ENCODE results near the gene PTPN14. TPM values are rescaled to one million over a fixed set of nuclear protein-coding genes. Genes with fewer than 3 reads are reported as not detected.
"Not testable (repeated sequence)": the region's sequence is repeated elsewhere in the genome, so short reads cannot be mapped to it uniquely, and the experiment has no call there.

Gene PTPN14
- 10 to 100 TPM; 36.3 to 37.6 (median 36.4) TPM for polyA plus RNA-seq (ENCODE audit: insufficient read length in 3 of 3)

DNA sequence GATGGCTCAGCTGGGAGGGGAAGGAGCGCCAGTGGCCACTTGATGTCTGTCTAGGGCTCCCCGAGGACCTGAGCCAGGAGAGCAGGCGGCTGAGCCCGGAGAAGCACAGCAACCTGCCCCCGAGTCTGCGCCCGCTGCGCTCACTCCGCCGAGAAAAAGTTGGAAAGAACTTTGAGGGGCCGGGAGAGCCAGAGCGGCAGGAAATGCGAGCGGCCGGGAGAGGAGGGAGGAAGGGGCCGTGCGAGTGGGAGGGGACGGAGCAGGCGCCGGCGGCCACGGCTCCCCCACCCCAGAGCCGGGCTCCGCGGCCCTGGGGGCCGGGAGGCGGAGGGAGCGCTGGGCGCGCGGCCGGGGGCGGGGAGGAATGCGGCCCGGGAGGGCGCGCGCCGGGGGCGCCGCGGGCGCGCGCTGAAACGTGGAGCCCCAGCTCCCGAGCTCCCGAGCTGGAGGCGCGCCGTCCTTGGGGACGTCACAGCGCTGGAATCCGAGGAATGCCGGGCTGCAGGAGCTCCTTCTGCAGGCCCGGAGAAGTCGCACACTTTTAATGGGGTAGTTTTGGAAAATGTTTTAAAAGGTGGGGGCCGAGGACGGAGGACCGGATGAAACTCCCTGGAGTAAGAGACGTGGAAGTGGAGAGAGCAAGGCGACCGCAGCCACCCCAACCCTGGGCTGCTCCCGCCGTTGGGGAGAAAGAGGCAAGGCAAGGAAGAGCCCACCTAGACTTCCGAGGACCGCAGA is at the start of gene PTPN14:
Gene PTPN14 (minus strand): TSS at position 167 of the 738 bp plus-strand sequence. CDS start 86,799 bp downstream, outside the sequence.
- DNase-seq (ENCODE audit: low read depth in 3 of 3, low spot score in 2 of 3): peak; percentile 87 to 96 (median 93)

- no peak for DNase-seq (ENCODE audit: low read depth in 3 of 3, low spot score in 2 of 3)
These were observed 41.8 kb upstream of the PTPN14 start for GRCh38 chr1:214593158-214593557.

GRCh38 chr1:214591918-214592317 is 40.5 kb upstream of the PTPN14 start:
- not testable (repeated sequence) for DNase-seq (ENCODE audit: low read depth in 3 of 3, low spot score in 2 of 3)

- DNase-seq (ENCODE audit: low read depth in 3 of 3, low spot score in 2 of 3): no peak
These were observed 39.3 kb upstream of the PTPN14 start for GRCh38 chr1:214590696-214591095.

DNA sequence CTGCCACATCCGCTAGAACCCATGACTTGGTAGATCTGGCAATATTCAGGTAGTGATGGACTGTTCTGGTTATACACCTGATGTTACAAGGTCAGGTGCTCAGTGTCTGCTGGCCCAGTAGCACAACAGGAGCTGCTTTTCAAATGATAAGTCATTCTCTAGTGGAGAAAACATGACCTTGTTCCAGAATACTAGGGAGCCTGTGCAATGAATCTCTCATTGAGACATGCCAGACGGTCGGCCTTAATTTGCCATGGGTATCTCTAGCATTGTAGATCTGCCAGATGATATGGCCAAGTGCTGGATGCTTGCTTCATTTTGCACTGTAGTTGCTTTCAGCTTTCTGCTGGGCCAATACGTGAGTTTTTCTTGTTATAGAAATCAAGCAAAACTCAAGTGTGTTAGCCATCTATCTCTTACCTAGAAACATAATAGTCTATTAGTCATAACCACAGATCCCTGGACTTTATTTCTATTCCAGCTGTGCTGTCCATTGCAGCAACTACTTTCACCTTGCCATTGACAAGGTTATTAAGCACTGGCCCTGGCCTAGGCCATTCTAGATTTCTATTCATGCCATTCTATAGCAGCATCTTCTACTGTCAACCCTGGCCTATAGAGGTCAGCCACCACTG is 37.7 kb upstream of the PTPN14 start:
- DNase-seq (ENCODE audit: low read depth in 3 of 3, low spot score in 2 of 3): no peak

GRCh38 chr1:214587165-214587564 is 35.8 kb upstream of the PTPN14 start:
- no peak for DNase-seq (ENCODE audit: low read depth in 3 of 3, low spot score in 2 of 3)

DNA sequence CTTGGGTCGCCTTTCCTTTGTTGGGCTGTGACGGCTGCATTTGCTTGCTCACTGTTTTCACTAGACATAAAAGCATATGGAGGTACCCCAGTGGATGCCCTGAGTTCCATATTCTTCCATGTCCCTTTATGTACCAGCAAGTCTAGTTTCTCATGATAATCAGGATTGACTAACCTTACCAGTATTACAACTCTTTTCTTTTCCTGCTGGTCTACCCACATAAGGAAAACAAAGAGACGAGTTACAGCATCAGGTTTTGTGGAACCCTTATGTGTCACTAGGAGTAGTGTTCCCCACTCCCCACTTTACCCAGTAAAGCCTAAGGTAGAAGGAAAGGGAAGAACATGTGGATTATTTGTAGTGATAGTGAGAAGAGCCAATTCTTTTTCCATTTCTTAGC is 35.2 kb upstream of the PTPN14 start:
- DNase-seq (ENCODE audit: low read depth in 3 of 3, low spot score in 2 of 3): no peak

DNA sequence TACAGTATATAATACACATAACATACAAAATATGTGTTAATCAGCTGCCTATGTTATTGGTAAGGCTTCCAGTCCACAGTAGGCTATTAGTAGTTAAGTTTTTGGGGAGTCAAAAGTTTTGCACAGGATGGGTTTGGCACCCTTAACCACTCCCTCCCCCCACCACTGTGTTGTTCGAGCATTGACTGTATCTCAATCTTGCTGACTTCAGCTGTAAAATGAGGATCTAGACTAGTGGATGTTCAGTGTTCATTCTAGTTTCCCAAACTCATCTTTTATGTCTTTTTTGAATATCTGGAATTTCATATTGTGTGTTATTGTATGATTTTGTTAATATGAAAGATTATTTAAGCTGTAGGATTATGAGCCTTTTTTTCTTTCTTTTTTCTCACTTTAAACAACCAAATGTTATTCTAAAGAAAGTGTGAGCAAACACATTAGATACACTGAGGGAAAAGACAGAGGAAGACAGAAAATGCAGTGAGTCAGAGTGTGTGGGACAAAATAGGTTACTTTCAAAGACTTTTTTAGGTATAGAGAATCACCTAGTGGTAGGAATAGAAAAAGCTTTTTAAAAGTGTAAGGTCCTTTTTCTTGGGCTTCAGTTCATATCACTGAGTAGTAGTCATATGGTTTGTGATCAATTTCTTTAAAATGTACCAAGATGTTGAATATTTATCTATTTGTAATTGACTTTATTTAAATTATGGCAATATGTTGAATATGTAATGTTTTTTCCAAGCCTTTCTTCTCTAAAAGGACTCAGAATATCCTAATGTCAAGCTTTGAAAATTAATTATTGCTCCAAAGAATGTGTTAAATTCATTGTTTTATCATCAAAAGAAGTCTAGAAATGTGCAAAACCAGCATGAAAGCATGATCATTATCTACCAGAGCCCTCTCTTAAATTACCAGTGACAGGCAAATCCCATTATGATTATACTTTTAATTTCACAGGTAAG is 33.7 kb upstream of the PTPN14 start:
- DNase-seq (ENCODE audit: low read depth in 3 of 3, low spot score in 2 of 3): peak in 1 of 3 donors; percentile 33

GRCh38 chr1:214583824-214584554 is 32.6 kb upstream of the PTPN14 start:
- DNase-seq (ENCODE audit: low read depth in 3 of 3, low spot score in 2 of 3): no peak

DNA sequence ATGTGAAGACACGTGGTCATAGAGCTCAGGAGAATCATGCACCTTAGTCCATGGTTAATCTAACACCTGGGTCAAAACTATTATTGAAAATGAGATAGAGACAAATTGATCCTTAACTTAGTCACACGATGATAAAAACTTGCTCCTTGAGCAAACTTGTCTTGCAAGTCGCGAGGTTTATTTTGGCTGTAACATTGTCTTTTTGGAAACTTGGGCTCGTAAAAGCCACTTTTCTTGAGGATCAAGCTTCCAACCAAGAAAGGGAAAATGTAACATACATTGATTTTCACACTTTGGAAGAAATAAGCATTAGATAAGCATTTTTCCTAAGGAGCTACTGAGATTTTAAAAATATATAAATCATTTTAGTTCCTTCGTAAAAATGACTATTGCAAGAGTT is 31.7 kb upstream of the PTPN14 start:
- no peak for DNase-seq (ENCODE audit: low read depth in 3 of 3, low spot score in 2 of 3)

DNA sequence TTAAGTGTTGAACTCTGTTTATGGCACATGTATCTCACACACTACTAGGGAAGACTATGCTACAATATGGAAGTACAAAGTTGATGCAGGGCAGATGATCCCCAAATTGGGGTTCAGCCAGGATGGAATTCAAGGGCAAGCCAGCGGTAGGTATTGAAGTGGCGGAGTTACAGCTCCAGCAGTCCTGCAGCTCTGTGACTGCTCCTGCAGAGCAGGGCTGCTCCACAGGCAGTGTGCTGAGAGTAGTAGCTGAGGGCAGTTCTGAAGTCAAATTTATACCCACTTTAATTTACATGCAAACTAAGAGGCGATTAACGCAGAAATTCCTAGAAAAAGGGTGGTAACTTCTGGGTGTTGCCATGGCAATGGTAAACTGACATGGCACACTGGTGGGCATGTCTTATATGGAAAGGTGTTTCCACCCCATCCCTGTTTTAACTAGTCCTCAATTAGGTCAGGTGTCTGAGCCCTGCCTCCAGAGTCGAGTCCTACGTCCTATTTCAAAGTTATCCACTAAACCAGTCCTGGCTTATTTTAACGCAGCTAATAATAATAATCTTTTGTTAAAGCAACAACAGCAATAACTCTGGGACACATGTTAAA is 31.0 kb upstream of the PTPN14 start:
- DNase-seq (ENCODE audit: low read depth in 3 of 3, low spot score in 2 of 3): no peak

- DNase-seq (ENCODE audit: low read depth in 3 of 3, low spot score in 2 of 3): no peak
These were observed 30.4 kb upstream of the PTPN14 start for GRCh38 chr1:214581785-214582184.

- DNase-seq (ENCODE audit: low read depth in 3 of 3, low spot score in 2 of 3): no peak
These were observed 27.8 kb upstream of the PTPN14 start for GRCh38 chr1:214579183-214579582.

DNA sequence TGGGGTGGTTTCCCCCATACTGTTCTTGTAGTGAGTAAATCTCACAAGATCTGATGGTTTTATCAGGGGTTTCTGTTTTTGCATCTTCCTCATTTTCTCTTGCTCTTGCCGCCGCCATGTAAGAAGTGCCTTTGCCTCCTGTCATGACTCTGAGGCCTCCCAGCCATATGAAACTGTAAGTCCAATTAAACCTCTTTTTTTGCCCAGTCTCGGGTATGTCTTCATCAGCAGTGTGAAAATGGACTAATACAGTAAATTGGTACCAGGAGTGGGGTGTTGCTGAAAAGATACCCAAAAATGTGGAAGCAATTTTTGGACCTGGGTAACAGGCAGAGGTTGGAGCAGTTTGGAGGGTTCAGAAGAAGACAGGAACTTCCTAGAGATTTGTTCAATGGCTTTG is 24.7 kb upstream of the PTPN14 start:
- not testable (repeated sequence) for DNase-seq (ENCODE audit: low read depth in 3 of 3, low spot score in 2 of 3)

- DNase-seq (ENCODE audit: low read depth in 3 of 3, low spot score in 2 of 3): no peak
These were observed 23.4 kb upstream of the PTPN14 start for GRCh38 chr1:214574598-214575411.

DNA sequence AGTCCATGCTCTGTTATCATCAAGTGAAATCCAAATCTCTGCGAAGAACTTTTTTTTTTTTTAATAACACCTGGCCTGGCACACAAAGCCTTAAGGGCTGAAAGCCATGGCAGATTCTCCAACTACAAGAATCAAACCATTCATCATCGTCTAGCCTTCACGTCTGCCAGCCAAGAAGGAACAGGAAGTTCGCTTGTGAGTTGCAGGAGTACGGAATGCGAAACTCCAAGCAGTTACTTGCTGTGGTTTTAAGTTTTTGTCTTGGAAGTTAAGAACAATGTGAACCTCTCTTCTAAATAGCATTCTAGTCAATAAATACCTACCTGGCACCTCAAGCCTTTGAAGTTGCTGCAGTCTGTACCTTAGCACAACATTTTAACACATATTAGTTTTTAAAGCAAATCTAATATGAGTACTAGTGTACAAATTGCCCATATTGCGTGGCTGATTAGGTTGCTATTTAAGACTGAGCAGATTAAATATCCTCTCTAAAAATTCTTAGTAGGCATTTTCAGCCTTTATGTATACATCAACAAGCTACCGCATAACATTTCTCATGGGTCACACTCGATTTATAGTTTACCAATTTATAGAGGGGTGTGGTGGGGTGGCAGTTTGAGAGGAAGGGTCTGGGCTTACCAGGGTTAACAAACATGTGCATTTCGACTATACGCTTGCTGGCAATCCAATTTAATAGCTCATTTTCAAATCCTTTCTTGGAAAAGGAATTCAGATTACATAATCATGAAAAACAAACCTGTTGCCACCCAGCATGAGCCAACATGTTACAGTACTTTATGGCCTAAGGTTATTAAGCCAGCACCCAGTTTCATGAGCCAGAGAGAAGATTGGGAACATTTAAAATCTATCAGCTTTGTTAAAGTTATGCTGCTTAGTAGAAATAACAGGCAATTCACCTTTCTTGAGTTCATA is 22.2 kb upstream of the PTPN14 start:
- no peak for DNase-seq (ENCODE audit: low read depth in 3 of 3, low spot score in 2 of 3)

DNA sequence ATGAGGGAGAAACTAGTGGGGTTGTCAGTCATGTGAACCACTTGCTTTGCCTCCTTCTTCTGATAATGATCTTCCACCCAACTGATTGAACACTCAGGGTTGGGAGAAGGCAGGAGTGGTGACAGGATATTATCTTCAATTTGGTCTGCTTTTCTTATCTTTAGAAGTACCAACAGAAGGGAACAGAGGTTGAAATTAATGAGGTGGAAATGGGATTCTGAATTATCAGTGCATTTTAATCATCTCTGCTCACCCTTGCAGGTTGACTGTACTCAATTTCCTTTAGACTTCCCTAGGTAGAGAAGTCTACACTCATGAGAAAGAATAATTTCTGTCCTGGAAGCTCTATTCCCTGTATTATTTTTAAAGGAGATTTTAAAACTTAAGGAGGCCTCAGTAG is 19.9 kb upstream of the PTPN14 start:
- no peak for DNase-seq (ENCODE audit: low read depth in 3 of 3, low spot score in 2 of 3)

DNA sequence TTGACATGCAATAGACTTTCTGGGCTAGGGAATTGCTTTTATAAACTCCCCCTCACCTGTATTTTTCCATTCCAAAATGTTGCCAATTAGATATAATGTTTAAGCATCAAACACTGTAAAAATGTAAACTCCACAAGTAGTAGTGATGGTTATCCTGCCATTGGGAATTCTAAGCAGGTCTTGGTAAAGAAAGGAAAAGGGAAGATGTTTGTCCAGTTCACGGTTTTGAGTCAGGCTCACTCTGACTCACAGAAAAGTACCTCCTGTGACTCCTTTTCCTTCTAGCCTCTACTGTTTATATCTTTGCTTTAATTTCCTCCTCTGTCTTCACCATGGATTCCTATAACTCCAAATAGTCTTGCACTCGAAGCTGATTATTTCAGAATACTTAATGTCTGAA is 19.0 kb upstream of the PTPN14 start:
- DNase-seq (ENCODE audit: low read depth in 3 of 3, low spot score in 2 of 3): no peak
